Naive thymus-derived CD4-positive, alpha-beta T cell (primary cell): ENCODE data around the gene YAE1. TPM values are rescaled to one million over a fixed set of nuclear protein-coding genes. Genes with fewer than 3 reads are reported as not detected.
A peak's percentile ranks its signal among the peaks of the same experiment; 100 is the strongest.

Experiments
- ATAC-seq: fragments of 150-1000 bp; cut with Tn5 transposase; 2 replicates; pipeline ENCODE4 v1.10.0; 2021; ENCODE audit warnings: mild to moderate bottlenecking, moderate library complexity
- CTCF ChIA-PET: fragments of 350-600 bp; sonication (Branson Sonifier 250); formaldehyde crosslinking; loops from one replicate; lab custom pipeline; 2021; ENCODE audit warnings: antibody characterized with exemption; lab: Charles Lee
- POLR2A ChIA-PET: fragments of 350-600 bp; sonication (Branson Sonifier 250); formaldehyde crosslinking; loops from one replicate; lab custom pipeline; 2021; ENCODE audit warnings: antibody characterized with exemption, inconsistent platforms; lab: Charles Lee
- DNase-seq, 9 donors: peaks; one replicate each; pipeline versions ENCODE4 v3.0.0 to v3.0.0-alpha.2; 2020 to 2022; ENCODE audit warnings: mixed read lengths in 1 of 9
- H3K27ac ChIP-seq: one replicate; pipeline ENCODE4 v1.7.0; 2013; ENCODE audit warnings: mild to moderate bottlenecking, low read depth, low read length, moderate library complexity
- H3K27me3 ChIP-seq, 2 donors: one replicate each; pipeline ENCODE4 v1.7.0; 2013; ENCODE audit warnings: low read length in 2 of 2, mild to moderate bottlenecking in 2 of 2, moderate library complexity in 2 of 2; ENCODE audit not compliant: control insufficient read depth in 2 of 2, insufficient read depth in 2 of 2
- H3K36me3 ChIP-seq, 3 experiments: 1 replicate in 2 of 3; 2 replicates in 1 of 3; pipeline ENCODE4 v1.7.0; 2013; ENCODE audit warnings: low read length in 3 of 3, mild to moderate bottlenecking in 3 of 3, moderate library complexity in 1 of 3; ENCODE audit not compliant: insufficient read depth in 3 of 3, control insufficient read depth in 2 of 3
- H3K4me1 ChIP-seq, 2 donors: one replicate each; pipeline ENCODE4 v1.7.0; 2013; ENCODE audit warnings: low read length in 2 of 2, mild to moderate bottlenecking in 2 of 2, moderate library complexity in 1 of 2; ENCODE audit not compliant: control insufficient read depth in 2 of 2, insufficient read depth in 2 of 2
- H3K4me3 ChIP-seq: 2 replicates; pipeline ENCODE4 v1.7.0; 2013; ENCODE audit warnings: mild to moderate bottlenecking, low read length
- H3K9me3 ChIP-seq, 3 experiments: 1 replicate in 2 of 3; 2 replicates in 1 of 3; pipeline ENCODE4 v1.7.0; 2013; ENCODE audit warnings: low read length in 3 of 3; ENCODE audit not compliant: control insufficient read depth in 2 of 3
- H3K27ac Mint-ChIP-seq, 9 donors: one replicate each; pipeline ENCODE4 v1.8.0; 2020 to 2022; ENCODE audit warnings: mixed read lengths in 9 of 9, mild to moderate bottlenecking in 8 of 9, moderate library complexity in 5 of 9, inconsistent platforms in 2 of 9
- H3K27me3 Mint-ChIP-seq, 5 donors: one replicate each; pipeline ENCODE4 v1.8.0; 2021 to 2022; ENCODE audit warnings: mixed read lengths in 5 of 5, mild to moderate bottlenecking in 1 of 5
- H3K36me3 Mint-ChIP-seq, 5 donors: one replicate each; pipeline ENCODE4 v1.8.0; 2020 to 2022; ENCODE audit warnings: mixed read lengths in 5 of 5, mild to moderate bottlenecking in 3 of 5, inconsistent platforms in 1 of 5
- H3K4me1 Mint-ChIP-seq, 7 donors: one replicate each; pipeline ENCODE4 v1.8.0; 2020 to 2022; ENCODE audit warnings: mixed read lengths in 7 of 7, mild to moderate bottlenecking in 3 of 7, inconsistent platforms in 1 of 7
- H3K4me3 Mint-ChIP-seq, 10 donors: one replicate each; pipeline ENCODE4 v1.8.0; 2020 to 2022; ENCODE audit warnings: mild to moderate bottlenecking in 10 of 10, mixed read lengths in 10 of 10, moderate library complexity in 6 of 10, inconsistent platforms in 2 of 10
- H3K9me3 Mint-ChIP-seq, 11 donors: one replicate each; pipeline ENCODE4 v1.8.0; 2020 to 2022; ENCODE audit warnings: mixed read lengths in 11 of 11, mild to moderate bottlenecking in 4 of 11, inconsistent platforms in 1 of 11, moderate library complexity in 1 of 11
- intact Hi-C, 2 donors: fragments of 100-400 bp; cut with micrococcal nuclease; formaldehyde crosslinking; loops; one replicate each; pipeline ENCODE4 v1.15.1; 2023
- polyA plus RNA-seq, 2 donors: library from polyadenylated mRNA; unstranded; fragments of 300-500 nt; fragmentation: Illumina TruSeq; gene quantifications; one replicate each; pipeline ENCODE4 v1.2.3, GENCODE V29; 2021
- total RNA-seq, 6 experiments: library from RNA in 5 of 6; stranded (reverse) in 5 of 6; gene quantifications; 1 replicate in 5 of 6; 2 replicates in 1 of 6; pipeline ENCODE4 v1.2.3 and lab custom pipeline; 2021 to 2026

YAE1 gene
- total and polyA plus RNA-seq, 7 experiments from 2014 or later = 10.2 to 34.2 (median 18.9) TPM

DNA sequence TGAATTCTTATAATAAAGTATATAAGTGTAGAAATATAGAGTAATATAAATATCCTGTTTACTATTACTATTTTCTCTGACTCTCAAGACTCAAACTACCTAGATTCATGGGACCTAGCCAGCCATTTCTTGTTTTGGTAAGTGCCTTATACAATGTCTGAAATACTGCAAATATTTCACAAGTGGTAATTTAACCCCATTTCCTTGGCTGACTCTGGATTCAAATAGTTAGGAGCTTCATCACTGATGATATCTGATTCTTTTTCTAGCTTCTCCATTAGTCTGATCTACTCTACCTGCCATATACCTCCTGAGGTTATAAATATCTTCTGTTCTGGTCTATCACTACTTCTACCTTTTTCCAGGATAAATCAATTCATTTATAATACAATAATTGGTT, 50.8 kb downstream of the YAE1 start:
- Histone ChIP-seq H3K36me3 (no peaks in the 10 kb centered on the region), H3K27me3 (no peaks in the 10 kb centered on the region), H3K4me1 (peaks cover 0 to under 1% of the 10 kb centered on the region in 2 donors), H3K4me3 (no peak overlapping the region), H3K27ac (no peak overlapping the region), H3K9me3 (no peaks in the 10 kb centered on the region)
- ATAC-seq (no peak), DNase-seq (no peak)
- peaks cover 3 to 5% (median 4%) of the 10 kb centered on the region in 7 donors for H3K4me1 Mint-ChIP-seq
- no peak overlapping the region for H3K27ac Mint-ChIP-seq
- H3K4me3 Mint-ChIP-seq = no peak overlapping the region
- CTCF ChIA-PET = no interaction called here
- POLR2A ChIA-PET = interaction anchor here (1.5 to 2.2 kb wide), 2 partner anchors 10 to 116 kb away, joined by 3 to 6 read pairs; no protein-coding TSS in a partner anchor
- H3K36me3 Mint-ChIP-seq = peaks cover 0 to 3% (median 0%) of the 10 kb centered on the region in 5 donors
- H3K27me3 Mint-ChIP-seq = peaks cover 0 to 30% (median 13%) of the 10 kb centered on the region in 5 donors
- intact Hi-C loops = no loop called here
- H3K9me3 Mint-ChIP-seq = no peaks in the 10 kb centered on the region

GRCh38 chr7:39618868-39619267, 52.7 kb downstream of the YAE1 start:
- DNase-seq = no peak
- intact Hi-C loops = no loop called here
- Mint-ChIP-seq H3K27me3 (peaks cover 0 to 24% (median 5%) of the 10 kb centered on the region in 5 donors), H3K4me1 (peaks cover 10 to 13% (median 12%) of the 10 kb centered on the region in 7 donors), H3K9me3 (no peaks in the 10 kb centered on the region), H3K4me3 (no peak overlapping the region), H3K36me3 (peaks cover 0 to 8% (median 0%) of the 10 kb centered on the region in 5 donors), H3K27ac (peak overlapping the region in 1 of 9 donors; percentile 19)
- CTCF ChIA-PET = no interaction called here
- no peak for ATAC-seq
- Histone ChIP-seq H3K36me3 (peaks cover 0 to 1% (median 0%) of the 10 kb centered on the region in 3 experiments), H3K4me3 (no peak overlapping the region), H3K27me3 (no peaks in the 10 kb centered on the region), H3K27ac (no peak overlapping the region), H3K4me1 (peaks cover 6 to 9% of the 10 kb centered on the region in 2 donors), H3K9me3 (no peaks in the 10 kb centered on the region)
- POLR2A ChIA-PET = interaction anchor here (1.0 kb wide), 2 partner anchors 9 kb away, joined by 3 to 6 read pairs; no protein-coding TSS in a partner anchor

GRCh38 chr7:39620486-39620885, 54.3 kb downstream of the YAE1 start:
- CTCF ChIA-PET = interaction anchor here (0.5 to 3.0 kb wide), 4 partner anchors 10 to 132 kb away, joined by 3 to 11 read pairs (median 4); no protein-coding TSS in a partner anchor
- no peak for ATAC-seq
- Histone ChIP-seq H3K27ac (no peak overlapping the region), H3K27me3 (no peaks in the 10 kb centered on the region), H3K36me3 (peaks cover 0 to 3% (median 0%) of the 10 kb centered on the region in 3 experiments), H3K4me3 (no peak overlapping the region), H3K9me3 (no peaks in the 10 kb centered on the region), H3K4me1 (peaks cover 17 to 18% of the 10 kb centered on the region in 2 donors)
- Mint-ChIP-seq H3K36me3 (peaks cover 0 to 13% (median 0%) of the 10 kb centered on the region in 5 donors), H3K9me3 (peaks cover 0 to 2% (median 0%) of the 10 kb centered on the region in 11 donors), H3K4me1 (peaks cover 22 to 28% (median 26%) of the 10 kb centered on the region in 7 donors), H3K27me3 (peaks cover 0 to 18% (median 5%) of the 10 kb centered on the region in 5 donors), H3K4me3 (no peak overlapping the region), H3K27ac (no peak overlapping the region)
- POLR2A ChIA-PET = interaction anchor here (0.7 to 6.3 kb wide), 7 partner anchors 10 to 115 kb away, joined by 3 to 50 read pairs (median 5); no protein-coding TSS in a partner anchor
- intact Hi-C loops = loop anchor here (5.0 to 10.0 kb wide), 3 partner anchors 57 to 716 kb away; partner anchors contain the start of gene VPS41 (in 2 of the 2)
- no peak for DNase-seq

DNA sequence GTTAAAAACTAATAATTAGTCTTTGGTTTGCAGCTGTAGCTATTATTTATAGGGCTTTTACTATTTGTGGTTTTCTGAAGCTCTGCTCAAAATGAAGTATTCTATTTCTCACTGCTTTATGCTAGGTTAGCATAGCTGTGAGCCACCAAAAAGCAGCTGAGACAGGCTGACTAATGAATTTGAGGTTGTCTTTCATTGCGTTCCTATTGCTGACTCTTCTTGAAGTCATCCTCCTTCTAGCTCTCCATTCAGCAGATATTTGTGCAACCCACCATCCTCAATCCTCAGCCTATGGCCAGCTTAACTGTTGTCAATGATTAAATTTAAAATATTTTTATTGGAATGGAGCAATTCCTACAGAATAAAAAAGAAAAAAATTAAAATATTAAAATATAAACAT, 55.1 kb downstream of the YAE1 start:
- intact Hi-C loops = loop anchor here (5.0 to 10.0 kb wide), 3 partner anchors 56 to 716 kb away; partner anchors contain the start of gene VPS41 (in 2 of the 2)
- no peak for DNase-seq
- peaks cover 0 to 10% (median 0%) of the 10 kb centered on the region in 5 donors for H3K27me3 Mint-ChIP-seq

GRCh38 chr7:39621784-39622411, 55.7 kb downstream of the YAE1 start:
- peak overlapping the region; percentile 80 to 96 (median 93) for H3K27ac Mint-ChIP-seq
- H3K4me1 Mint-ChIP-seq = peaks cover 32 to 42% (median 39%) of the 10 kb centered on the region in 7 donors
- Histone ChIP-seq H3K27me3 (no peaks in the 10 kb centered on the region), H3K4me1 (peaks cover 19 to 26% of the 10 kb centered on the region in 2 donors), H3K9me3 (no peaks in the 10 kb centered on the region), H3K4me3 (no peak overlapping the region), H3K36me3 (peaks cover 0 to 3% (median 3%) of the 10 kb centered on the region in 3 experiments), H3K27ac (no peak overlapping the region)
- peaks cover 0 to 18% (median 0%) of the 10 kb centered on the region in 5 donors for H3K36me3 Mint-ChIP-seq
- H3K9me3 Mint-ChIP-seq = peaks cover 0 to 2% (median 0%) of the 10 kb centered on the region in 11 donors
- DNase-seq = no peak
- peak; percentile 21 for ATAC-seq
- H3K27me3 Mint-ChIP-seq = peaks cover 0 to 6% (median 0%) of the 10 kb centered on the region in 5 donors
- peak overlapping the region; percentile 77 to 95 (median 88) for H3K4me3 Mint-ChIP-seq
- CTCF ChIA-PET = interaction anchor here (0.5 to 3.7 kb wide), 5 partner anchors 11 to 126 kb away, joined by 3 to 19 read pairs (median 5); no protein-coding TSS in a partner anchor
- intact Hi-C loops = loop anchor here (2.0 to 10.0 kb wide), 5 partner anchors 13 to 717 kb away; partner anchors contain the start of gene VPS41 (in 2 of the 2)
- POLR2A ChIA-PET = interaction anchor here (0.5 to 6.3 kb wide), 9 partner anchors 10 to 114 kb away, joined by 4 to 50 read pairs (median 11); no protein-coding TSS in a partner anchor

More for the DNA sequence above, 55.1 kb downstream of the YAE1 start:
- Histone ChIP-seq H3K4me3 (no peak overlapping the region), H3K27me3 (no peaks in the 10 kb centered on the region), H3K36me3 (peaks cover 0 to 3% (median 0%) of the 10 kb centered on the region in 3 experiments), H3K9me3 (no peaks in the 10 kb centered on the region), H3K27ac (no peak overlapping the region), H3K4me1 (peaks cover 17 to 26% of the 10 kb centered on the region in 2 donors)
- no peak overlapping the region for H3K4me3 Mint-ChIP-seq
- H3K36me3 Mint-ChIP-seq = peaks cover 0 to 15% (median 0%) of the 10 kb centered on the region in 5 donors
- peaks cover 0 to 2% (median 0%) of the 10 kb centered on the region in 11 donors for H3K9me3 Mint-ChIP-seq
- no peak for ATAC-seq
- H3K4me1 Mint-ChIP-seq = peaks cover 27 to 36% (median 33%) of the 10 kb centered on the region in 7 donors
- POLR2A ChIA-PET = interaction anchor here (0.7 to 6.3 kb wide), 8 partner anchors 10 to 114 kb away, joined by 3 to 50 read pairs (median 10); no protein-coding TSS in a partner anchor
- CTCF ChIA-PET = interaction anchor here (0.5 to 3.0 kb wide), 5 partner anchors 10 to 125 kb away, joined by 3 to 11 read pairs (median 4); no protein-coding TSS in a partner anchor
- no peak overlapping the region for H3K27ac Mint-ChIP-seq
